Measurements from ENCODE around the gene FNDC8. TPM values are rescaled to one million over a fixed set of nuclear protein-coding genes. Genes with fewer than 3 reads are reported as not detected.

The FNDC8 gene
- total and polyA plus RNA-seq, 12 donors = not detected

- Histone ChIP-seq H3K4me3 (no peak overlapping the region), H3K36me3 (replicated peaks in 1 of 2) (no peaks in the 10 kb centered on the region), H3K9me3 (replicated peaks in 1 of 3) (no peaks in the 10 kb centered on the region), H3K4me1 (replicated peaks in 1 of 2) (no peaks in the 10 kb centered on the region), H3K27me3 (peaks cover 3% of the 10 kb centered on the region), H3K27ac (no peak overlapping the region)
- TF ChIP-seq POLR2A (IDR thresholded peaks at IDR 0.05) = no peak
- TF ChIP-seq CTCF (IDR thresholded peaks at IDR 0.05) = no peak
- intact Hi-C loops (cut with DNase I) = loop anchor here in 1 of 2 donors (10.0 kb wide), 2 partner anchors 148 to 578 kb away; no protein-coding TSS in a partner anchor
- DNase-seq = no peak
- WGBS, 4 donors = 63 to 86% (median 76%) methylated on average over 4 to 5 of the region's 5 CpGs
Observed at GRCh38 chr17:35166526-35166925, 45.1 kb downstream of the FNDC8 start.

GRCh38 chr17:35167046-35167445 lies 45.6 kb downstream of the FNDC8 start:
- intact Hi-C loops (cut with DNase I) = loop anchor here in 1 of 2 donors (10.0 kb wide), 2 partner anchors 148 to 578 kb away; no protein-coding TSS in a partner anchor
- H3K36me3 ChIP-seq (replicated peaks in 1 of 2) = no peaks in the 10 kb centered on the region

GRCh38 chr17:35167666-35168065 lies 46.3 kb downstream of the FNDC8 start:
- DNase-seq = no peak
- intact Hi-C loops (cut with DNase I) = loop anchor here in 1 of 2 donors (10.0 kb wide), 2 partner anchors 147 to 577 kb away; no protein-coding TSS in a partner anchor
- Histone ChIP-seq H3K27me3 (no peaks in the 10 kb centered on the region), H3K9me3 (replicated peaks in 1 of 3) (no peaks in the 10 kb centered on the region), H3K27ac (no peak overlapping the region), H3K4me1 (replicated peaks in 1 of 2) (no peaks in the 10 kb centered on the region), H3K36me3 (replicated peaks in 1 of 2) (no peaks in the 10 kb centered on the region), H3K4me3 (no peak overlapping the region)
- WGBS, 4 donors = 60 to 86% (median 69%) methylated on average over 1 of the region's 1 CpG
- TF ChIP-seq POLR2A (IDR thresholded peaks at IDR 0.05) (no peak), CTCF (IDR thresholded peaks at IDR 0.05) (no peak)

More at GRCh38 chr17:35167046-35167445, 45.6 kb downstream of the FNDC8 start:
- H3K4me1 ChIP-seq (replicated peaks in 1 of 2) = no peaks in the 10 kb centered on the region
- no peak overlapping the region for H3K4me3 ChIP-seq
- no peak overlapping the region for H3K27ac ChIP-seq
- no peaks in the 10 kb centered on the region for H3K9me3 ChIP-seq (replicated peaks in 1 of 3)
- TF ChIP-seq CTCF (IDR thresholded peaks at IDR 0.05) (no peak), POLR2A (IDR thresholded peaks at IDR 0.05) (no peak)
- no peak for DNase-seq
- 49 to 61% (median 51%) methylated on average over 1 to 3 of the region's 3 CpGs for WGBS, 4 donors
- no peaks in the 10 kb centered on the region for H3K27me3 ChIP-seq

GRCh38 chr17:35169835-35170363 lies 48.5 kb downstream of the FNDC8 start:
- Histone ChIP-seq H3K4me1 (replicated peaks in 1 of 2) (no peaks in the 10 kb centered on the region), H3K27ac (no peak overlapping the region), H3K4me3 (no peak overlapping the region), H3K36me3 (replicated peaks in 1 of 2) (no peaks in the 10 kb centered on the region), H3K27me3 (no peaks in the 10 kb centered on the region), H3K9me3 (replicated peaks in 1 of 3) (no peaks in the 10 kb centered on the region)
- 80 to 84% (median 82%) methylated on average over 15 to 17 of the region's 17 CpGs for WGBS, 4 donors
- no peak for DNase-seq
- TF ChIP-seq CTCF (IDR thresholded peaks at IDR 0.05) (no peak), POLR2A (IDR thresholded peaks at IDR 0.05) (no peak)
- intact Hi-C loops (cut with DNase I) = loop anchor here (5.0 to 10.0 kb wide), 4 partner anchors 145 to 575 kb away; partner anchors contain the start of gene SLFN12L (in 1 of the 2)

Measured in adrenal gland (tissue), 12 donors.